Endometrial microvascular endothelial cells (primary cell): Measurements from ENCODE around the gene PFDN1. TPM values are rescaled to one million over a fixed set of nuclear protein-coding genes. Genes with fewer than 3 reads are reported as not detected.

Experiments
- in situ Hi-C: cut with HindIII; loops from 2 replicates; pipeline ENCODE4 v1.10.0; 2017; ENCODE audit warnings: low sequenced_read_pairs, low pct_unique_long_range_greater_than_20kb; ENCODE audit errors: inconsistent ontology term
- total RNA-seq: library from RNA; depleted of rRNA; stranded (reverse); fragments of >200 nt; gene quantifications from one replicate; pipeline ENCODE4 v1.2.3, GENCODE V29; 2015; ENCODE audit errors: inconsistent ontology term

The PFDN1 gene
- total RNA-seq, 1 donor from 2014 or later, result 180 TPM

GRCh38 chr5:140248414-140248813 is 54.5 kb downstream of the PFDN1 start:
- in situ Hi-C loops, result no loop called here

GRCh38 chr5:140246378-140247122 is 56.4 kb downstream of the PFDN1 start:
- in situ Hi-C loops, result no loop called here

GRCh38 chr5:140245926-140246325 is 57.0 kb downstream of the PFDN1 start:
- in situ Hi-C loops, result no loop called here

- in situ Hi-C loops, result no loop called here
Observed at GRCh38 chr5:140245341-140245740, 57.6 kb downstream of the PFDN1 start.

- in situ Hi-C loops, result no loop called here
Observed at GRCh38 chr5:140244525-140245025, 58.3 kb downstream of the PFDN1 start.

GRCh38 chr5:140243706-140244250 is 59.1 kb downstream of the PFDN1 start:
- in situ Hi-C loops, result no loop called here

- in situ Hi-C loops, result no loop called here
Observed at GRCh38 chr5:140242890-140243585, 59.9 kb downstream of the PFDN1 start.

GRCh38 chr5:140242099-140242498 is 60.8 kb downstream of the PFDN1 start:
- in situ Hi-C loops, result no loop called here

- in situ Hi-C loops, result no loop called here
Observed at GRCh38 chr5:140240987-140241706, 61.8 kb downstream of the PFDN1 start.

- in situ Hi-C loops, result no loop called here
Observed at GRCh38 chr5:140239939-140240700, 62.8 kb downstream of the PFDN1 start.

GRCh38 chr5:140239461-140239860 is 63.4 kb downstream of the PFDN1 start:
- in situ Hi-C loops, result no loop called here

GRCh38 chr5:140238756-140239155 is 64.1 kb downstream of the PFDN1 start:
- in situ Hi-C loops, result no loop called here

GRCh38 chr5:140236891-140237598 is 65.9 kb downstream of the PFDN1 start:
- in situ Hi-C loops, result no loop called here

GRCh38 chr5:140235791-140236551 is 66.9 kb downstream of the PFDN1 start:
- in situ Hi-C loops, result no loop called here

- in situ Hi-C loops, result no loop called here
Observed at GRCh38 chr5:140234377-140234989, 68.4 kb downstream of the PFDN1 start.

GRCh38 chr5:140232731-140233130 is 70.2 kb downstream of the PFDN1 start:
- in situ Hi-C loops, result no loop called here

- in situ Hi-C loops, result no loop called here
Observed at GRCh38 chr5:140230373-140230772, 72.5 kb downstream of the PFDN1 start.
